Mucosa of rectum (tissue), 2 donors: ENCODE results near the gene DKK3.
A peak's percentile ranks its signal among the peaks of the same experiment; 100 is the strongest.

Source experiments
- H3K27ac ChIP-seq, 2 donors: one replicate each; pipeline ENCODE4 v1.7.0; 2013; ENCODE audit warnings: inconsistent platforms in 2 of 2, low read depth in 2 of 2, low read length in 2 of 2
- H3K27me3 ChIP-seq, 2 donors: one replicate each; pipeline ENCODE4 v1.7.0; 2013; ENCODE audit warnings: low read length in 2 of 2; ENCODE audit not compliant: control insufficient read depth in 2 of 2, insufficient read depth in 2 of 2
- H3K36me3 ChIP-seq, 2 donors: one replicate each; pipeline ENCODE4 v1.7.0; 2013; ENCODE audit warnings: low read length in 2 of 2; ENCODE audit not compliant: control insufficient read depth in 2 of 2, insufficient read depth in 2 of 2
- H3K4me1 ChIP-seq, 2 donors: one replicate each; pipeline ENCODE4 v1.7.0; 2013; ENCODE audit warnings: low read length in 2 of 2, mild to moderate bottlenecking in 1 of 2; ENCODE audit not compliant: control insufficient read depth in 2 of 2, insufficient read depth in 2 of 2
- H3K4me3 ChIP-seq, 2 donors: one replicate each; pipeline ENCODE4 v1.7.0; 2013; ENCODE audit warnings: low read length in 2 of 2
- H3K9ac ChIP-seq, 2 donors: one replicate each; pipeline ENCODE4 v1.7.0; 2013; ENCODE audit warnings: low read length in 2 of 2, low read depth in 1 of 2, mild to moderate bottlenecking in 1 of 2
- H3K9me3 ChIP-seq, 2 donors: one replicate each; pipeline ENCODE4 v1.7.0; 2013; ENCODE audit warnings: low read length in 2 of 2; ENCODE audit not compliant: control insufficient read depth in 2 of 2
- donor health status: healthy.
- donor health status: Normal muscosa, but diverticular disease.

Gene DKK3

GRCh38 chr11:11982461-11982860 lies 26.0 kb downstream of the DKK3 start:
- H3K27ac ChIP-seq = no peak overlapping the region
- no peaks in the 10 kb centered on the region for H3K27me3 ChIP-seq
- H3K9ac ChIP-seq = no peak overlapping the region
- H3K36me3 ChIP-seq = no peaks in the 10 kb centered on the region
- peaks cover 0 to 5% of the 10 kb centered on the region in 2 donors for H3K4me1 ChIP-seq
- no peaks in the 10 kb centered on the region for H3K9me3 ChIP-seq
- no peak overlapping the region for H3K4me3 ChIP-seq

- H3K4me1 ChIP-seq = peaks cover 3 to 10% of the 10 kb centered on the region in 2 donors
- H3K9ac ChIP-seq = no peak overlapping the region
- no peak overlapping the region for H3K27ac ChIP-seq
- no peak overlapping the region for H3K4me3 ChIP-seq
- no peaks in the 10 kb centered on the region for H3K9me3 ChIP-seq
- H3K36me3 ChIP-seq = no peaks in the 10 kb centered on the region
- H3K27me3 ChIP-seq = no peaks in the 10 kb centered on the region
Observed at GRCh38 chr11:11981840-11982239, 26.6 kb downstream of the DKK3 start.

GRCh38 chr11:11981364-11981763 lies 27.1 kb downstream of the DKK3 start:
- H3K27ac ChIP-seq = no peak overlapping the region
- no peaks in the 10 kb centered on the region for H3K36me3 ChIP-seq
- no peaks in the 10 kb centered on the region for H3K27me3 ChIP-seq
- H3K9ac ChIP-seq = no peak overlapping the region
- no peak overlapping the region for H3K4me3 ChIP-seq
- peaks cover 7 to 14% of the 10 kb centered on the region in 2 donors for H3K4me1 ChIP-seq
- H3K9me3 ChIP-seq = no peaks in the 10 kb centered on the region

- Histone ChIP-seq H3K9ac (no peak overlapping the region), H3K36me3 (no peaks in the 10 kb centered on the region), H3K27ac (no peak overlapping the region), H3K27me3 (no peaks in the 10 kb centered on the region), H3K4me3 (no peak overlapping the region), H3K9me3 (no peaks in the 10 kb centered on the region), H3K4me1 (peaks cover 9 to 16% of the 10 kb centered on the region in 2 donors)
Observed at GRCh38 chr11:11980841-11981308, 27.6 kb downstream of the DKK3 start.

- Histone ChIP-seq H3K9me3 (no peaks in the 10 kb centered on the region), H3K27me3 (no peaks in the 10 kb centered on the region), H3K27ac (no peak overlapping the region), H3K4me3 (no peak overlapping the region), H3K4me1 (peaks cover 9 to 16% of the 10 kb centered on the region in 2 donors), H3K9ac (no peak overlapping the region), H3K36me3 (no peaks in the 10 kb centered on the region)
Observed at GRCh38 chr11:11980200-11980599, 28.2 kb downstream of the DKK3 start.

- no peak overlapping the region for H3K4me3 ChIP-seq
- H3K27me3 ChIP-seq = no peaks in the 10 kb centered on the region
- peak overlapping the region in 1 of 2 donors; percentile 20 for H3K27ac ChIP-seq
- no peaks in the 10 kb centered on the region for H3K36me3 ChIP-seq
- no peak overlapping the region for H3K9ac ChIP-seq
- H3K9me3 ChIP-seq = no peaks in the 10 kb centered on the region
- peaks cover 9 to 16% of the 10 kb centered on the region in 2 donors for H3K4me1 ChIP-seq
Observed at GRCh38 chr11:11979488-11980117, 28.8 kb downstream of the DKK3 start.

GRCh38 chr11:11978792-11979487 lies 29.5 kb downstream of the DKK3 start:
- H3K27me3 ChIP-seq = no peaks in the 10 kb centered on the region
- H3K9ac ChIP-seq = no peak overlapping the region
- H3K4me1 ChIP-seq = peaks cover 9 to 16% of the 10 kb centered on the region in 2 donors
- H3K36me3 ChIP-seq = no peaks in the 10 kb centered on the region
- no peaks in the 10 kb centered on the region for H3K9me3 ChIP-seq
- H3K27ac ChIP-seq = peak overlapping the region in 1 of 2 donors; percentile 11
- H3K4me3 ChIP-seq = no peak overlapping the region

GRCh38 chr11:11978098-11978637 lies 30.3 kb downstream of the DKK3 start:
- Histone ChIP-seq H3K4me1 (peaks cover 9 to 16% of the 10 kb centered on the region in 2 donors), H3K9me3 (no peaks in the 10 kb centered on the region), H3K36me3 (no peaks in the 10 kb centered on the region), H3K27me3 (no peaks in the 10 kb centered on the region), H3K4me3 (no peak overlapping the region), H3K9ac (no peak overlapping the region), H3K27ac (no peak overlapping the region)

GRCh38 chr11:11977206-11977938 lies 31.1 kb downstream of the DKK3 start:
- peaks cover 9 to 16% of the 10 kb centered on the region in 2 donors for H3K4me1 ChIP-seq
- H3K4me3 ChIP-seq = no peak overlapping the region
- no peaks in the 10 kb centered on the region for H3K27me3 ChIP-seq

More at GRCh38 chr11:11977206-11977938, 31.1 kb downstream of the DKK3 start:
- Histone ChIP-seq H3K27ac (no peak overlapping the region), H3K9ac (no peak overlapping the region), H3K9me3 (no peaks in the 10 kb centered on the region), H3K36me3 (no peaks in the 10 kb centered on the region)
